Suprapubic skin (tissue), 4 donors: ENCODE data around the gene CFAP410.

Experiments used
- CTCF ChIP-seq, 2 donors: fragments of 200-600 bp in 1 of 2; fragments of 450-650 bp in 1 of 2; sonication (generic) in 1 of 2; IDR thresholded peaks; one replicate each; pipeline ENCODE4 v1.5.1; 2016 to 2019; ENCODE audit warnings: antibody characterized with exemption in 2 of 2, mild to moderate bottlenecking in 1 of 2, moderate library complexity in 1 of 2
- POLR2A ChIP-seq, 2 donors: fragments of 450-650 bp; IDR thresholded peaks; one replicate each; pipeline ENCODE4 v1.6.1; 2017; ENCODE audit warnings: antibody characterized with exemption in 2 of 2, mild to moderate bottlenecking in 2 of 2, moderate library complexity in 2 of 2
- POLR2AphosphoS5 ChIP-seq, 3 donors: sonication (generic); formaldehyde crosslinking; IDR thresholded peaks; one replicate each; pipeline ENCODE4 v1.6.1; 2017; ENCODE audit warnings: antibody characterized with exemption in 3 of 3

- TF ChIP-seq CTCF (IDR thresholded peaks at IDR 0.05) (no peak), POLR2AphosphoS5 (IDR thresholded peaks at IDR 0.05) (no peak), POLR2A (IDR thresholded peaks at IDR 0.05) (no peak)
These were observed 35.6 kb upstream of the CFAP410 start for GRCh38 chr21:44374601-44375280.
